DMS153 treated with DMSO at 0.1 percent for 48 hours (cell line): ENCODE results near the gene TMEM179.
"Not testable (repeated sequence)": the region's sequence is repeated elsewhere in the genome, so short reads cannot be mapped to it uniquely, and the experiment has no call there.

Experiments used
- DNase-seq: peaks from one replicate; lab custom pipeline; 2025; ENCODE audit not compliant: unreplicated experiment; lab: John Stamatoyannopoulos, UW

TMEM179 gene

DNA sequence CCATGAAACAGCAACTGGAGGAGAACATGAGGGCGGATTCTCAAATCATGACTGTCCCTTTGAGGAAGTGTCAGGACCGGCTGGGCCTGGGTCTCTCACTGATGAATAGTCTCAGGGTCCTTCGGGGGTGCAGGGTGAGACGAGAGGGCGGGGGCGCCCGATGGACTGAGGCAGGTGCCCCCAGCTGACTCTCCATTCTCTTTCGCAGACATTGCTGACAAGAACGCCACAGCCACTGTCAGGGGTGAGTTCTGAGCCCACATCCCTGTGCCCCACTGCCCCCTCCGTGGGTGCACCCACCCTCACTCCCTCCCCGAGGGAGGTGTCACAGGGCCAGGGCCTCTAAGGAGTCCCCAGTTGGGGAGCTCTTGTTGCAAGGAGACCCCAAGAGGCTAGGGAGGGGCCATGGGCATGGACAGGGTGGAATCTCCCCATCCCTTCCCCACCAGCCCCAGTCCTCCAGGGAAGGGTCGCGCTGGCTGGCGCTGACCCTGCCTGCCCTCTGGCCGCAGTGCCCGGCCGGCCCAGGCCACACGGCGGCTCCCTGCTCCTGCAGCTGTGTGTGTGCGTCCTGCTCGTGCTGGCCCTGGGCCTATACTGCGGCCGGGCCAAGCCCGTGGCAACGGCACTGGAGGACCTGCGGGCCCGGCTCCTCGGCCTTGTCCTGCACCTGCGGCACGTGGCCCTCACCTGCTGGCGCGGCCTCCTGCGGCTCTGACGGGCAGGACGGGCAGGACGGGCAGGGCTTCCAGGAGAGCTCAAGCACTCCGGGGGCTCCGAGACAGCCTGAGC is 16.3 kb downstream of the TMEM179 start:
- no peak for DNase-seq

DNA sequence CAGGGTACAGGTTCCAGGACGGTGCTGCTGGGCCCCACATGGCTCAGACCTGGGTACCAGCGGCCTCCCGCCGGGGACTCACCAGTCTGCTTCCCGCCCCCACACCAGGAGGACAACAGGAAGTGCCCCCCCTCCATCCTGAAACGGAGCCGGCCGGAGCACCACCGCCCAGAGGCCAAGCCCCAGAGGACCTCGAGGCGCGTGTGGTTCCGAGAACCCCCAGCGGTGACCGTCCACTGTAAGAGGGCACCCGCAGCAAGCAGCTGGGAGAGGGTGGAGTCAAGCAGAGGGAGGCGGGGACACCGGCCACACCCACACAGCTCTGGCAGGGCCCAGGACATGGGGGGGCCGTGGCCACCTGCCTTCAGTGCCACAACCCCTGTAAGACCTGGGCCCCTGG is 16.9 kb downstream of the TMEM179 start:
- DNase-seq, result no peak

DNA sequence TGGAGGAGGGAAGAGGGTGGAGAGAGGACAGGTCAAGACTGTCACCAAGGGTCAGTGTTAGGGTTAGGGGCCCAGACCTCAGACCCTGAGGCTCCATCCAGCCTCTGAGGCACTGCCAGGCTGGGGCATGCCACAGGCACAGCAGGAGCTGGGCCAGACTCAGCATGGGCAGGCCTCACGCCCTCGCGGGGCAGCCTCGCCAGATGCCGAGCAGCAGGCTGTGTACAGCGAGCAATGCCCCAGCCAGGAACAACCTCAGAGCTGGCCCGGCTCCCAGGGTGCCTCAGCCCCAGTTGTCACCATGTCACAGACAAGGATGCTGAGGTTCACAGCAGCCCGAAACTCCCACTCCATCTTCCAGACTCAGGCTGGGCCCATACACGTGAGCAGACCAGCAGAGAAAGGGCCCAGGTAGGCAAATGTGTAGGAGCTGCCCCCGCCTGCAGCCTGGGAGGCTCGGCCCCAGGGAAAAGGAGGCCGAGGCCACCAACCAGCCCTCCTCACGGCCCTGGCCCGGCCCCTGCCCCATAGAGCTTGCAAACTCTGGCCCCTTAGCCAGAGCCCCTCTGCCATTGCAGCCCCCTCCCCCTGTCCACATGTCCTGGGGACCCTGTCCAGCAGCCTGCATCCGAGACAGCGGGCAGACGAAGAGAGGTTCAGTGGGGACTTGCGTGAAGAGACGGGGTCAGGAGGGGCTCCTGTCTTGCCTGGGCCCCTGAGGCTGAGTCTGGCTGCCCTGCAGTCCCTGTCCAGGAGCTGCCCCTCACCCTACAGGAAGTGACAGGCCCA is 17.5 kb downstream of the TMEM179 start:
- no peak for DNase-seq

DNA sequence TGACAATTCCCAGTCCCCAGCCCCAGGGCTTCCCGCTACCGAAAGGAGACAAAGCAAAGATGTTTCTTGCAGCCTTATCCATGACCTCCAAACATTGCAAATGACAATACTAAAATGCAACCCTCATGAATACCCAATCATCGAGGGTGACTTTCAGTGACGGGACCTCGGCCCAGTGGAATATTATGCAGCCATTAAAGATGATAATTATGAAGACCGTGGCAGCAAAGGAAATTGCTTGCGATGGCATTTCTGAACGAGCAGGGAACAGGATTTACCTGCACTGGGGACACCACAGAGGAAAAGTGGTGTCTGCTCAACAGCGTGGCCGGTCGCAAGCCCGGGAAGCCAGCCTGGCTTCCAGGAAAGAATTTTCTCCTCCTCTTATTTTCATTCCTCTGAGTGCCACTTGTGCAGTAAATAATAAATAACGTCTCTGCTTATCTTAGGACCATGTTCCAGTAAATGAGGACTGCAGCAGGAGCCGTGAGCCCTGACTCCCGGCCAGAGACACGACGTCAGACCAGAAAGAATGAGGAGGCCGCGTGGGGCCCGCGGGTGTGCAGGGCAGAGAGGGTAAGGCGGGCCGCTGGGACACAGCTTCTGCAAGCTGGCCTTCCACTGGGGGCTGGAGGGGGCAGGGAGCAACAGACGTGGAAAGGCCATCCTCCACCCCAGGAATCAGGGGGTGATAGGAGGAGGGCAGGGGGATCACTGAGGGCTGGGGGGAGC is 18.4 kb downstream of the TMEM179 start:
- DNase-seq, result no peak

GRCh38 chr14:104584557-104584956 is 20.0 kb downstream of the TMEM179 start:
- no peak for DNase-seq

- no peak for DNase-seq
These were observed 20.9 kb downstream of the TMEM179 start for GRCh38 chr14:104583424-104584306.

DNA sequence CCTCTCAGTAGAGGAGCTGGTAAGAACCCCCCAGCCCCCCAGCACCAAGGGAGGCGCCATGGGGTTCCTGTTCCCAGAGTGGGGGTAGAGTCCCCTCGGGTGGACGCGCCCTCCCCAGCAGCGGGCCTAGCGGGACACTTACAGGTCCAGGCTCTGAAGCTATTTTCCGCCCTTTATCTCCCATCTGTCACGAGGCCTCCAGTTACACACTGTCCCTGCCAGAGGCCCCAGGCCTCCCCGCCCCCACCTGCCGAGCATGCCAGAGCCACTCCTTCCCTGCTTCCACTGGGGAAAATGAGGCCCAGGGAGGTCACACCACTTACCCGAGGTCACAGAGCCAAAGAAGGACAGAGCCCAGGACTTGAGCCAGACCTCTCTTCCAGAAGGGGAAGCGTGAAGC is 21.9 kb downstream of the TMEM179 start:
- DNase-seq, result no peak

DNA sequence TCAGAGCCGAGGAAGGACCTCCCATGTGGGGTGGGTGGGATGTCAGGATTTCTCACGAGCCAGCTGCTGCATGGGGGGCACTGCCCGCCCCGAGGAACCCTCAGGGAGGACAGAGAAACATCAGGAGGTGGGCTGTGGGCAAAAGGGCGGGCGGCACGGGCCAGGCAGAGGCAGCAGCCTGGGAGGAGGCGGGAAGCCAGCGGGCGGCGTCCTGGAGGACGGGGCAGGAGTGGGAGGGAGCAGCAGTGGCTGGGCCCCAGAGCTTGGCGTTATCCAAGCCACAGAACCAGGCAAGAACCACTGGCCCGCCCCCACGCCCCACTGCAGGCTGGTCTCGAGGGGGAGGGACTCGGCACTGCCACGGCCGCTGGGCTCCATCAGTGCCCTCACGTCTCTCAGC is 22.6 kb downstream of the TMEM179 start:
- no peak for DNase-seq

GRCh38 chr14:104581521-104581920 is 23.1 kb downstream of the TMEM179 start:
- no peak for DNase-seq

- no peak for DNase-seq
These were observed 23.6 kb downstream of the TMEM179 start for GRCh38 chr14:104580961-104581360.

GRCh38 chr14:104579939-104580338 is 24.6 kb downstream of the TMEM179 start:
- not testable (repeated sequence) for DNase-seq

- no peak for DNase-seq
These were observed 25.1 kb downstream of the TMEM179 start, which contains the start of gene C14orf180 for GRCh38 chr14:104579507-104579906. Gene C14orf180 (plus strand): TSS chr14:104579764. CDS start chr14:104586431, 6,667 bp downstream.

GRCh38 chr14:104578321-104578720 is 26.3 kb downstream of the TMEM179 start:
- no peak for DNase-seq

DNA sequence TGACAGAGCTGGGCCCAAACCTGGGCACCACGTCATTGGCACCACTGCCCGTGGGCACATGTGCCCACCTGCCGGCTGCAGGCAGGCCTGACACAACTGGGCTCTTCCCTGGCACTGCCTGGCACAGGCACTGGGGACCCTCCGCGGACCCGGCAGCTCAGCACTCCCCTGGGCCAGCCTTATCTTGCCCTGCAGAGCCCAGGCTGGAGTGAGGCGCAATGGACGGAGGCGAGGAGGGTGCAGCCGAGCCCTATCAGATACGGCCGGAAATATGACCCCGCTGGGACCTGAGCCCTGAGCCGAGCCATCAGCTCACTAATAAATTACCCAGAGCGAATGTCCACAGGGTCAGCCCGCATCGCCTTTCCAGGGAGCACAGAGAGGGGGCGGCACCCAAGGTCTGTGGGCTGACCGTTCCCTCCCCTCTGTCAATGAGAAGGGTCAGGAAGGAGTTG is 26.7 kb downstream of the TMEM179 start:
- DNase-seq, result no peak

DNA sequence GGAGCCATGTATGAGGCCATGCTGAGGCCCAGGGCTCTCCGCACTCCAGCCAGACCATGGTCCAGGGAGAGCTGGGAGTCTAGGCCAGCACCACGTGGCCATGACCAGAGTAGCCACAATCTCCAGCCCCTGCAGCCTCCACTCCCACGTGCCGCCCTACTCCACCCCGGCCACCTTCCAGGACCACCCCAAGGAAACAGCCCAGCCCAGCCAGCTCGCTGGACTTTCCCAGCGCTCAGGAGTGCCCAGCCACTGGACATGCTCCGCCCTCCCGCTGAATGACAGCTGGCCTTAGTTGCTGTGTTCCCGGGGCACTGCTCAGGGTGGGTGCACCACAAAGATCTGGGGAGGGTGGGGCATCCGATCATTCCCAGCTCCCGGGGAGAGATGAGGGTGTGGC is 27.1 kb downstream of the TMEM179 start:
- DNase-seq, result no peak

DNA sequence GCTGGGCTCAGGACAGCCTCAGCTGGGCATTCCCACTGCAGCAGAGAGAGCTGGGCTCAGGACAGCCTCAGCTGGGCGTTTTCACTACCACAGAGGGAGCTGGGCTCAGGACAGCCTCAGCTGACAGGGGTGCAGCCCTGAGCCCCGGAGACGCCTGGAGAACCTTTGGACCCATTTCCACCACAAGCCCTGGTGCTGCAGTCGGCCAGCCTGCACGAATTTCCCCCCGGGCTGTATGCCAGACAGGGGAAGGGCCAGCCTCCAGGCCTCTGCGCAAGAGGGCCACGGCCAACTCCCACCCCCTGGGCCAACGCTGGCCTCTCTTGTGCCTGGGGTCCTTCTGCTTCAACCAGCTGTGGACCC is 27.6 kb downstream of the TMEM179 start:
- no peak for DNase-seq

- no peak for DNase-seq
These were observed 28.2 kb downstream of the TMEM179 start for GRCh38 chr14:104576232-104576969.

DNA sequence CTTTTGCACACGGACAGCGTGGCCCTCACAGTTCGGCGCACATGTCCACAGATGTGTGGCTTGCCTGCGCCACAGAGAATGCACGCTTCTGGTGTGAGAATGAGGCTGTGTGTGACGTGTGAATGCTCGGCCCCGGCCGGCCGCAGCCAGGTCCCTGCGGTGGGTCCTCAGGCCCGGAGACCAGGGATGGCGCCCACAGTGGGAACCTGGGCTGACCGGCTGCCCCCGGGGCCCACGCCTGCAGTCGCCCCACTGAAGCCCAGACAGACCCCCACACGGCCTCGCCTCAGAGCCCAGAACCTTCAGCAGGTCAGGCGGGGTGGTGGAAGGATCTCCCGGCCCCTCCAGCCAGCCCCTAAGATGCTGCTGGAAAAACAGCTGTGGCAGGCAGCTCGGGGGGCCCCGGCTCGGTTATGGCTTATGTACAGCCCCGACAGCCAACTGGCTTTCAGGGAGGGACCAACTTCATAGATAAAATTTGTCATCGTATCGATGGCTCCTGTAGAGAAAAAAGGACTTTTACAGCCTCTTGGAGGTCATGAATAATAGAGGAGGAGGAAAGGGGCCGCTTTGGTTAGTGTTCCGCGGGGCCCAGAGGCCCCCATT is 29.5 kb downstream of the TMEM179 start:
- DNase-seq, result no peak

DNA sequence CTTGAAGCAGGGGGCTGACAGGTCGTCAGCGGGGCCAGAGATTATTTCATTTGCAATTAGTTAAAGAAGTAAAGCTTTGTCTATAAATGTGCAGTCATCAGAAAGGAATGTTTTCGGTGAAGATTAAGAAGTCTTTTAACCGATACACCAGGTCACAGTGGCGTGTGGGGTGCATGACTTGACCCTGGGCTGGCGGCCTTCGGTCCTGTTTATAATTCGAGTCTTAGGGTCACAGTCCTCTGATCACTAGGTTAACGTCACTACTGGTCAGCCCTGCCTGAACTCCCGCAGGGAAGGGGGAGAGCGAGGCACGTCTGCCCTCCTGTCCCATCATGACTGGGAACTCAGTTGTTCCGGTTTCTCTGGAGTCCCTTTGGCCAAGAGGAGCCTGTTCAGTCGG is 30.0 kb downstream of the TMEM179 start:
- no peak for DNase-seq
